HG02938 (cell line): ENCODE measurements around the gene DOCK4.
"Not testable (repeated sequence)": the region's sequence is repeated elsewhere in the genome, so short reads cannot be mapped to it uniquely, and the experiment has no call there.

Experiments
- ATAC-seq: cut with Tn5 transposase; IDR thresholded peaks from one replicate; pipeline ENCODE4 v1.9.1; 2021; ENCODE audit warnings: mild to moderate bottlenecking, moderate library complexity; ENCODE audit not compliant: unreplicated experiment

Gene DOCK4

DNA sequence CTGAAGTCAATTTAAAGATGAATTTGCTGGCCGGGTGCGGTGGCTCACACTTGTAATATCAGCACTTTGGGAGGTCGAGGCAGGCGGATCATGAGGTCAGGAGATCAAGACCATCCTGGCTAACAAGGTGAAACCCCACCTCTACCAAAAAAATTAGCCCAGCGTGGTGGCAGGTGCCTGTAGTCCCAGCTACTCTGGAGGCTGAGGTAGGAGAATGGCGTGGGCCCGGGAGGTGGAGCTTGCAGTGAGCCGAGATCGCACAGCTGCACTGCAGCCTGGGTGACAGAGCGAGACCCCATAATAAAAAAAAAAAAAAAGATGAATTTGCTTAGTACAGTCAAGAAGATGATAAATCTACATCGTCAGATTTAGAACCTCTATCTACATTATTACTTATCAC, 288.8 kb downstream of the DOCK4 start:
- not testable (repeated sequence) for ATAC-seq

DNA sequence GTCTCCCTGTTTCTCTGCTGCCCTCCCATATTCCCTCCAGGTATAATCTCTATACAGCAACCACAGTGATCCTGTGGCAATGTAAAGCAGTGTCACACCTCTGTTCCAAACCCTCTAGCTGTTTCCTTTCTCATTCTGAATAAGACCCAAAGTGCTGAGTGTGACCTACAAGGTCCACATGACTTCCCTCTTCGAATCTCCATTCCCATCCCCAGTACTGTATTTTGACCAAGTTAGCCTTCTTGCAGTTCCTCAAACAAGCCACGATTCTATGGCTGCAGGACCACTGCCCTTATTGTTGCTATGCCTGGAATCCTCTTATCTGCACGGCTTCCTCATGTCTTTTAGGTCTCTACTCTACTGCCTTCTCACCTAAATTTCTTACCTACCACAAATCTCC, 291.9 kb downstream of the DOCK4 start:
- ATAC-seq: no peak

DNA sequence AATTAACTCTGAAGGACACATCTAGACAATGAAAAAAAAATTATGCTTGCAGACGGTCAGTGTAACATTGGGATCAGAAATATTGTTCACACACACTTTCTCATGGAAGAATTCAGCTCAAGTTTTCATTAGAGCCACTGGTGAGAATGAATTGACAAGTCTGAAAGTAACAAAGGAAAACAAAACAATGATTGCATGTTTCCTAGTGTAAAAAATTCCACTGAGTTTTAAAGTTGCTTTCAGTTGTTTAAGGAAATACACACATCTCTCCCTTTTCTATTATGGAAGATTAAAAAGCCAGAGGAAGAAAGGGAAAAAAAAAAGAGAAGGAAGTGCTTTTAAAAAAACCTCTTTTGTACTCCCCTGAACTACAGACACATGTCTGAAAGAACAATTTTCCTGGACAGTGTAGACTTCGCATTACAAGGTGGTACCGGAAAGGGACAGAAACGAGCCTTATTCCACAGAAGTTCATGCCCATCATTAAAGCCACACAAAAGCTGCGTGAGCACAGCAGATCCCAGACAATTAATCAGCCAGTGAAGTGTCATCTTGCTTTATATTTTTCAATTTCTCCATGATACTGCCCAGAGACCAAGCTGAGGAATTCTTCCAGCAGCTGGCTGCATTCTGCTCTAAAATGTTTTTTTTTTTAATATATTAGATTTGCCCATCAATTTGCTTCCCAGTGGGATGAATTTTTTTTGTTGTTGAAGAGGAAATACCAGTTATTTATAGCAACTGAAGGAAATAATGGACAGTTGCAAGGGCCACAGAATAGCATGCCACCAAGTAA, 294.8 kb downstream of the DOCK4 start:
- ATAC-seq: no peak

DNA sequence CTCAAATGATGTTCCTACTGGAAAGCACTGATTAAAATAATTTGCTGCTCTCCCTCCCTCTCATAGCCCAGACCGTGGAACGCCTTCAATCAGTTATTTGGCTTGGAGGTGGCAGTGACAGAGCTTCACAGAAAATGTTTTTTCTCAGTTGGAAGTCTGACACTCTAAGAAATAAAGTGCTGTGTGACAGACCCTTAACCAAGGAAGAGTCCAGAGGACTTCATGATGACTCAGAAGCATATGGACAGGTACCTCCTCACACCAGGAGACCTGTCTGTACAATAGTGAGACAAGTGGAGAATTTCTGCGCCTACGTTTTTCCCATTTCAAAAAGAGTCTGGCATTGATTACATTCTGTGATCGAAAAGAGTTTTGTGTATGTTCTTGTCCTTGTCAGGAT, 295.5 kb downstream of the DOCK4 start:
- no peak for ATAC-seq

DNA sequence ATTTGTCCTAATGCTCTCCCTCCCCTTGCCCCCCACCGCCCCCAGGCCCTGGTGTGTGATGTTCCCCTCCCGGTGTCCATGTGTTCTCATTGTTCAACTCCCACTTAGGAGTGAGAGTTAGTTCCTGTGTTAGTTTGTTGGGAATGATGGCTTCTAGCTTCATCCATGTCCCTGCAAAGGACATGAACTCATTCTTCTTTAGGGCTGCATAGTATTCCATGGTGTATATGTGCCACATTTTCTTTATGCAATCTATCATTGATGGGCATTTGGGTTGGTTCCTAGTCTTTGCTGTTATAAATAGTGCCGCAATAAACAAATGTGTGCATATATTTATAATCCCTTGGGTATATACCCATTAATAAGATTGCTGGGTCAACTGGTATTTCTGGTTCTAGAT, 297.5 kb downstream of the DOCK4 start:
- not testable (repeated sequence) for ATAC-seq

DNA sequence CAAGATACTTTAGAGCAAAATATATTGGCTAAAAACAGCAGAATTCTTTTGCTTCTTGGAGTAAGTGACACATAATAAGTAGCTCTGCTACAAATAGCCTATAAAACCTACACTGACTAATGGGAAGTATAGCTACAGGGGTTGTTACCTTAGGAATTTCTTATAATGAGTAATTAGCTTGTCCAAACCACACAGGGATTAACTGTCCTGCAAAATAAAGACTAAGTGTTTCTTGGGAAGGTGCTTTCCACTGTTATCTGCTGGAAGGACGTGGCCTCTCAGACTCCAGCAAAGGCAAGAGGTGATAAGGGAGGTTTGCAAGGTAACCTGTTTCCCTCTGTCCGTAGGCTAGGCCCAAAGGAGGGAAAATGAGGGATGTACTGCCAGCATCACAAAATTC, 302.4 kb downstream of the DOCK4 start:
- ATAC-seq: no peak

DNA sequence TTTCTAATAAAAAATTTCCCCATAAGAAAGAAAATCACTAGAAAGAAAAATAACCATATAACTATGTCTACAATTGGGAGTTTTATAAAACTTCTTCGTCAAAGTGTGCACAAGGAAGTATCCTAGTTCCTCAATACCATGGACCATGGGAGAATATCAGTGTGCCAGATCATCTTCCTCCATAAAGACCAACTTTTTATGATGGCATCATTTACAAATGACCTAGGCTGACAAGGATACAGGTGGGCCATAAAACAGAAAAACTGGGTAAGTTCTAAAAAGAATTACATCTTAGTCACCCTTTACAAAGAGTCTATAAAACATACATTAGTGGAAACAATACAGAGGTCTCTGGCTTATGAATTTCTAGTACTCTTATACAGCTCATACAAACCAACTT, 303.2 kb downstream of the DOCK4 start:
- no peak for ATAC-seq

DNA sequence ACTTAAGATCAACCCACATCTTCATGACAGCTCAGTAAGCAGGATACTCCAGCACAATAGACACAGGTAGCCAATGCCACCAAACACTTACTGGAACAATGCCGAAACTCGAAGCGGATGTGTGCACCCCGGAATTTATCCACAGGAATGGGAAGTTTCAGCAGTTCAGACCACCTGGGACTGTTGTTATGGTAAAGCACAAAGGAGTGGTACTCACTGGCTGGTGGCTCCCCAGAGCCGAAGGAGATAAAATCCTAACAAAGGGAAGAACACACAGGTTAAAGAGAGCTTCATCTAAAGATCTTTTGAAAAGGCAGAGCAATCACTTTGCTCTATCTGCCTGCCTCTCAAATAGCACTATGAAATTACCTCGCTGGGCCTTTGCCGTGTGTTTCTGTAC, 305.9 kb downstream of the DOCK4 start:
- no peak for ATAC-seq

DNA sequence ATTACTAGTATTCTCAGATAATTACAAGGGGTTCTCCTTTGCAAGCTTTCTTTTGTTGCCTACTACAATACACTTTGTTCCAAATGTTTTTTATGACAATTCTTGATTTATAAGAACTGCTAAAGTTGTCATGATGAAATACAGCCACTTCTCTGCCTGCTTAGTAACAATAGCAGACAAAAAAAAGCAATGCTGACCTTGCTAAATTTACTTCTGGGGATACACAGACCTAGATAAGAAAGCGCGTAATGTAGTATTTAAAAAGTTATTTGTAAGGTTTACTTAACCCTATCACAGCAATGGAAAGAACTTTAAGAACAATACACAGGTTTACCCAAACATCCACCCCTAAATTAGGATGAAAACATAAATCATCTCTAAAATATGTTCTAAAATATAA, 311.1 kb downstream of the DOCK4 start:
- no peak for ATAC-seq

DNA sequence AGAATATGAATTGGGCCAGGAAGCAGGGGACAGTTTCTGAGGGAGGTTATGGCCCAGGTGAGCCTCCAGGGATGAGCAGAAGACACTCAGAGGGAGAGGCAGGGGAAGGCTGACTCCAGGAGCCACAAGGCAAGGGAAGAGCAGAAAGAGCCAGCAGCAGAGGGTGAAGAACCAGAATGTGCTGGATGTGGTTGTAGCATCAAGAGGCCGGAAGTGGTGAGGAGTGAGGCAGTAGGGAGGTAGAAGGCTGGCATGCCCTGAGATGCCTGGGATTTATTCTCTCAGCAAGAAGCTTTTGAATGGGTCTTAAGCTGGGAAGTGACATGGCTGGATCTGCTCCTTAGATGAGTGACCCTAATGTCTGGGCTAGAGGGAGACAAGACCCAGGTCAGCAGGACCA, 311.7 kb downstream of the DOCK4 start:
- no peak for ATAC-seq

DNA sequence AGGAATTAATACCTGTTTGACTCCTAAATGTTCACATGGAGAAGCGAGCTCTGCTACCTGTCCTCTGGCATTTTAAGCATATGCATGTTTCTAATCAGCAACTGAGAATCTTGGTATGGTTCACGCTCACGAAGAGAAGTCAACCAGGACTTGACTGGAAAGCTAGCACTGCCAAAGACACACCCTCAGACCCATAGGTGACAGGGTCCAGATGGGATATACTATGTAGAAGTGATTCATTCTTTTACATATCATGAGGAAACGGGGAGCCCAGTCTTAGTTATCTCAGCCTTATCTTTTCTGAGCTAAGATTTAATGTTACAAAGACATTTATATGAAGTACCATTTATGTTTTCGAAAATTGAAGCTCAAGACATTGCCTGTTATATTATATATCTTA, 313.0 kb downstream of the DOCK4 start:
- ATAC-seq: no peak

DNA sequence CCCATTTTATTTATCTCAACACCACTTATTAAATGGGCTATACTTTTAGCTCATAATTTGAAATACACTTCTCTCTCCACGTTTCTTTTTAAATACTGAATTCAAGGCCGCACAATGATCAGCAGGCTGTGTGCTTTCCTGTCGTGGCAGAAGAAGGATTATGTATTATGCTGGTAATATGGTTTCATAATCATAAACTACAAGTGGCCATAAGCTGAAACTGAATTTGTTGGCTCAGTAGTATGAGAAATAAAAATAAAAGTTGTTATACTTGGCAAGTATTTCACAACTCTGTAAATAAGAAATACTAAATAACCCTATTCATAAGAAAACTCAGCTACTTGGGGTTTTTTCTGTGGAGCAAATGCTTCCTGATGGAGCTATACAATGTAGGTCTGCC, 313.6 kb downstream of the DOCK4 start:
- no peak for ATAC-seq

DNA sequence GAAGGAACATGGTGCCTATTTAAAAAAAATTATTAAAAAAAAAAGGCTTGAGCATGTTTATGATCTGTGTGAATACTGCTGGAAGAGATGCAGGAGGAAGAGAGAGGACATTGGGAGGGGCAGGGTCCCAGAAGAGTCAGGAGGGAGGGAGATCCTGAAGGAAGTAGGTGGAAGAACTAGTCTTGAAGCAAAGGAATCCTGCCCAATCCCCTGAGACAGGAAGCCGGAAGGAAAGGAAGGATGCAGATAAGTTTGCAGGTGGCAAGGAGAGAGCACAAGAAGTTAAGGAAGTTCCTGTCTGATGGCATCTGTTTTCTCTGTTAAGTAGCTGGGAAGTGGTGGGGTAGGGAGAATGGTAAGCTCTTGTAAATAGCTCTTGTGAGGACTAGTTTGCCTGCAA, 318.5 kb downstream of the DOCK4 start:
- no peak for ATAC-seq

DNA sequence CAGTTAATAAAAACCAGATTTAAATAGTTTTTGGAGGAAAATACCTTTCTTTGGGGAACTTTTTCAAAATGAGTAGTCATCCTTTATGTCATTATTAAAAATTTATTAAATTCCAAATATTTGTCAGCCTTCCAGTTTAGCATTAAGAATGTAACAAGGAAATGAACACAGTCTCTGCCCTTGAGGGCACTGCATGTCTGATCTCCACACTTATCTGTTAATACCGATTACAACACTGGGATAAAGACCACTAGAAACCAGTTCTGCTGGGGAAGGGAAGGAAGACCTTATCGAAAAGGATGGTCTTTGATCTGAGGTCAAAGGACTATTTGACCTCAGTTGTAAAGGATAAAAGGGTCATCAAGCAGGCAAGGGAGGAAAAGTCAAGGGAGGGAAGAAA, 320.0 kb downstream of the DOCK4 start:
- ATAC-seq: no peak

DNA sequence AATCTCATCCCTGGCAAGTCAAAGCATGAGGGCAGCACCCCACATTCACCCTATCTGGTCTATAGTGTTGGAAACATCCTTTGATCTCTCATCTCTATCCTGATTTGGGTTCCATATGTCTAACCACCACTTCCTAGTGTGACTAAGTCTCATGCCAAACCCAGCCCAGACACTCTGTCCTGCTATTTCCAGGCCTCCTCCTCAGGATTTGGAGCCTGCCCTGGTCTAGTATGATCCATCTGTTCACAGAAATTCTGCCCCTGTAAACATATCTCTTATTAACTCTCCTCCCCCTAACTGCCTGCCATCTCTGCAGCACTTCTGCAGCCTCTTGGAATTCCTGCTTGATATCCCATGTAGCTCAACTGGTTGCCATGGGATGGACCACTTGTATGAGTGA, 323.0 kb downstream of the DOCK4 start:
- ATAC-seq: no peak

DNA sequence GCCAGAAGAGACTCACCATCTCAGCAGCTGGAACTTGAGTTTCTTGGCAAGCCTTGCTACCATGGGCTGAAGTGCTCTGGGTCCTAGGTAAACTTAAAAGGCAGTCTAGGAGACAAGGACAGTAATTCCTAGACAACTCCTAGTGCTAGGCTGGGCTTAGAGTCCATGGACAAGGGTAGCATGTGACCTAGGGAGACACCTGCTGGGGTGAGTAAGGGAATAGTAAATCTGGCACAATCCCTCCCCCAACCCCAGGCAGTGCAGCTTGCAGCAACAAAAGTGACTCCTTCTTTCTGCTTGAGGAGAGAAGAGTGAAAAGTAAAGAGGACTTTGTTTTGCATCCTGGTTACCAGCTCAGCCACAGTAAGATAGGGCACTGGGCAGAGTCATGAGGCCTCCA, 327.4 kb downstream of the DOCK4 start:
- no peak for ATAC-seq

DNA sequence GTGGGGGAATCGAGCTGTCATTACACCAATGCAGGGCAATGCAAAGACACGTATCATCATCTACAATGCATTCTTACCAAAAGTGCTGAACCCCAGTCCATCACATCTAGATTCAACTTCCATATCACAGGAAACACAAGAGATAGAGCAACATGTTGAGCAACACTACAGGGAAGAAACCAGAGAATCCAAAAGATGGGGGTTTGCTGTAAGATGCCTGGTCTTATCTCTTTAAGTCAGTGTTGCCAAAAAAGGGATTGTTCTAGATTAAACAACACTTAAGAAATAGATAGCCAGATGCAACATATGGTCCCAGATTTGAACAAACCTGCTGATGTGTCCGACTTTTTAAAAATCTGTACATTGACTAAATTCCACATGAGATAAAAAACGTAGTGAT, 328.3 kb downstream of the DOCK4 start:
- no peak for ATAC-seq

DNA sequence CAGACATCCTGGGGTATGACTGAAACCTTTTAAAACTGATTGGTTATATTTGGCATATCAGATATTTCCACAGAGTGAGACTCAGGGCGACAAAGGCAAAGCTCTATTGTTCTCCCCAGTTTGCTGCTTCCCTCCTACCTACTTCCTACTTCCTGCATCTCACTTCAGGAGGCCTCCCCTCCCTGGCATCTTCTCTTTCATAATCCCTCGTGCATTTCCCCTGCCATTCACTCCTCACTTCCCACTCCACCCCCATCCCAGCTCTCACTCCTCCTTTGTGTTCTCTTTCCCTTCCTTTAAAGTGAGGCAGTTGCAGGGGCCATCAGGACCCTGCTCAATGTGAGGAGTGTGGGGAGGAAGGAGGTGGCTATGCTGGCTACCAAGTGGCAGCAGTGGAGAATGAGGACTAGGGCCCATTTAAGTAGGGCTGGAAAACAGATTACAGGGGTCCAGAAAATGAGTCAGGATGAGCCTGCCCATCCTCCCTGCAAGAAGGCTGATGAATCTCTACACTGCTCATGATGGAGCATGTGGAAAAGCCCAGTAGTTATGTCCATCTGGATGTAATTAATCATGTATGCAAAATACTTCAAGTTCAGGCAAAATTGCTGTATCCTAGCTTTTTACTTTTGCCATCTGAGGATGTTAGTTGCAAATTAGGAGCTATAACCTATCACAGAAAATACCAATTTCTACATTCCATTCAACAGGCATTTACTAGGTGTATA, 332.1 kb downstream of the DOCK4 start:
- no peak for ATAC-seq

DNA sequence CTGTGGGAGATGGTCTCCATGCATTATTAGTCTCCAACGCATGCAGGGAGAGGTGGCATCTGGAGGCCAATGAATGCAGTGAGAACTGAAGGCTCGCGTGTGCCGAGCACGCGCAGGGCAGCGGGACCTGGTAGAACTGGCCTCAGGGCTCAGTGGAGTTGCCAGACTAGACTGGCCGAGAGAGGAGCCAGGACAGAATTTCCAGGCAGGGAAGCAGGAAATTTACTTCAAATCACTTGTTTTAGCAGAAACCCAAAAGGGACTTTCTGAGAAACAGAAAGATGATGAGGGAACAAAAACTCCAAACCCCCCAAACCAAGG, 332.9 kb downstream of the DOCK4 start:
- no peak for ATAC-seq

DNA sequence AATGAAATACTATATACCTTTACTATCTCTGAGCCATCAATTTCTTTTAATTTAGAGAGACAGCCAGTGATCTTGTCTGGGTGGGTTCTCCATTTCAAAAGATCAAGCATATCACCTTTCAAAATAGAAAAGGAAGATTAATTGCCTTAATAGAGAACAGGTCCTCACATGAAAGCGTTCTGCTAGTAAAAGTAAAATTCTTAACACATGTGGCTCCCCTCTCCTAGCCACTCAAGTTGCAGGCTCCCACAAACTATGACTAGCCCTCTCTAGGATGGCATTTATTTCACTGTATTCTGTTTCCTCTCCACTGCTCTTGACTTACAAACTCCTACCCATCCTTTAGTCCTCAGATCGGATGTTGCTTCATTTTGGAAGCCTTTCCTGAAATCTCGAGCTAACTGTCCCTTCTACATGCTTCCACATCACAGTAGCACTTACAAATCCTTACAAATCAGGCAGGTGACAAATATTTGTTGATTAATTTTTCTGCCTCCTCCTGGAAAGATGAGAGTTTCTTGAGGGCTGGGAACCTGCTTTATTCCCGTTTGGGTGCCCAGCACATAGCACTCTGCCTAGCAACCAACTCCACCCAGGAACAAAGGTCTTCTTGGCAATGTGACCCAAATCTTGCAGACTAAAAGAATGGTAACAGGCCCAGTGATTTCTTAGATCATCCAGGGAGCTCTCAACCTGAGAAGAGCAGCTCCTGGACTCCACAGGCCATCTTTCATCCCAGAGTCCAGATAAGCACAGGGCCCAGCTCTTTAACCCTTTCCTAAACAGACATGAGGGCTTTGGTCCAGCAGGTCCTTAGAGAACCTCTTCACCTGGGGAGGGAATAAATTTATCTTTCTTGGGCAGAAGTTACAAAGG, 333.5 kb downstream of the DOCK4 start:
- no peak for ATAC-seq

DNA sequence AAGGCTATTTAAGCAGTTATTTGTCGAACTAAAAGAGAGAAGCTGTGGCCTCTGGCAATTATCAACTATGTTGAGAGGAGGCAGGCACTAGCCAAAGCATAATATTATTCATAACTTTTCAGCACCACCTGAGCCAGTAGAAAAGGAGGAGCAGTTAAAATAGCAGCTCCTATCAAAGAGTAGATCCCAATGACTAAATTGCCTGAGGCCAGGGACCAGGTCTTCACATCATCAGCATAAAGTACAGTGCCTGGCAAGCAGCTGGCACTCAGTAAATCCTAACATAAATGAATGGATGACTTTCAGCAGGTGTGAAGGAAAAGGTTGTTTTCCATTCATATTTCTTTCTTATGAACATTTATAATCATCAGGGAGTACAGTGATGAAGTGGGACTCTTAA, 334.9 kb downstream of the DOCK4 start:
- ATAC-seq: no peak

DNA sequence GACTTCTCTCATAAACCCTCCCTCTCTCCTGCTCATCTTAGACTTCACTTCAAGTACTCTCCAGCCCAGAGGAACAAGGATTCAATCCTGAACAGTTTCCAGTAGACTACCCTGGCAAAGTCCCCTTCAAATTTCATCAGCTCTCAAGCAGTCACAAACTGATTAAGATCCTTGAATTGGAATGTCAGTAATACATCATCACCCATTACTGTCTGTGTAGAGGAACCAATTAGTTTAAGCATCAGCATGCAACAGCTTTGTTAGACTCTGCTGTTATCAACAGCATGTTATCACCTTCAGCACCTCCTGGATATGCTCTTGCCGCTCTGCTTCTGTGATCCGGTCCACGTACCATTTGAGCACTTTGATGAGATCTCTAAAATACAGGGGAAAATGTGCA, 336.9 kb downstream of the DOCK4 start:
- no peak for ATAC-seq
